Endothelial cell of umbilical vein (primary cell): Measurements from ENCODE around the gene MAGI1.

ENCODE experiments used
- CTCF ChIP-seq, 2 donors: IDR thresholded peaks; 1 replicate in 1 of 2; 2 replicates in 1 of 2; pipeline ENCODE4 v1.5.1; 2011; ENCODE audit warnings: low read length in 2 of 2, mild to moderate bottlenecking in 2 of 2, moderate library complexity in 2 of 2, control low read depth in 1 of 2, inconsistent platforms in 1 of 2, low read depth in 1 of 2; ENCODE audit not compliant: insufficient read depth in 1 of 2; ENCODE audit errors: extremely low read depth in 1 of 2
- EZH2 ChIP-seq: IDR thresholded peaks from 2 replicates; pipeline ENCODE4 v1.6.1; 2012; ENCODE audit warnings: borderline replicate concordance, low read depth, mild to moderate bottlenecking, moderate library complexity, low read length, inconsistent platforms; ENCODE audit not compliant: severe bottlenecking
- FOS ChIP-seq: IDR thresholded peaks from 2 replicates; pipeline ENCODE4 v1.6.1; 2011; ENCODE audit warnings: mild to moderate bottlenecking, low read length, moderate library complexity, borderline replicate concordance; ENCODE audit not compliant: insufficient read depth
- POLR2A ChIP-seq: IDR thresholded peaks from 2 replicates; pipeline ENCODE4 v1.6.1; 2012; ENCODE audit warnings: low read depth, mild to moderate bottlenecking, control low read depth, low read length
- POLR2AphosphoS5 ChIP-seq: IDR thresholded peaks from 2 replicates; pipeline ENCODE4 v1.6.1; 2012; ENCODE audit warnings: low read depth, mild to moderate bottlenecking, control low read depth, low read length, moderate library complexity; ENCODE audit not compliant: insufficient read depth

DNA sequence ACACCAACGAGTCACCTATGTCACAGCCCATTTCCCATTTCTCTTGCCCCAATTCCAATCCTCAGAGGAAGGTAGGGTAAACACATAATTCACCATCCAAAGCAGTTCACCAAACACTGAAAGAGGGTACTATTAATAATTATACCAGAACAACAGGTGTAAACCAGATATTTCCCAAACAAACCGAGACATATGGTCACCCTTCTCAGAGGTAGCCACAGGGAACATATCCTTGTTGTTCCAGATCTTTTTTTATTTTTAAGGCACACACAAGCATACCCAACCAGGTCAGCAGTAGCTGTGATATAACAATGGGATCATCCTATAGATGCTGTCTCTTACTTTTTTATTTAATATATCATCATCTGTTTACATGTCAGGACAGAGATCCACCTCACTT is 24.7 kb downstream of the MAGI1 start:
- TF ChIP-seq CTCF (IDR thresholded peaks at IDR 0.05; ENCODE audit: extremely low read depth in 1 of 2, insufficient read depth in 1 of 2, low read depth in 1 of 2, low read length in 2 of 2) (no peak), POLR2A (no peak), POLR2AphosphoS5 (no peak), EZH2 (no peak), FOS (no peak)
